Measurements from ENCODE around the gene SNX19.

SNX19 gene

GRCh38 chr11:130913268-130913667, 3.0 kb downstream of the SNX19 start:
- H3K36me3 ChIP-seq (ENCODE audit: insufficient read depth, insufficient read length, low read length): peaks cover 47% of the 10 kb centered on the region
- H3K4me3 ChIP-seq (ENCODE audit: insufficient read length, low read depth): no peak overlapping the region
- peaks cover 21% of the 10 kb centered on the region; the same call in 1 of the 2 replicates for H3K9me3 ChIP-seq (ENCODE audit: insufficient read depth, low read length)
- TF ChIP-seq ZNF274 (IDR thresholded peaks at IDR 0.05; ENCODE audit: low read depth, low read length) (no peak), SUZ12 (IDR thresholded peaks at IDR 0.05; ENCODE audit: extremely low read depth, insufficient read depth, insufficient read length) (no peak), YY1 (IDR thresholded peaks at IDR 0.05; ENCODE audit: insufficient read depth, insufficient read length) (no peak)
- no peak for DNase-seq (ENCODE audit: low read depth, low spot score)
- peaks cover 5% of the 10 kb centered on the region for H3K27me3 ChIP-seq (ENCODE audit: insufficient read depth, insufficient read length)
- H3K9ac ChIP-seq (ENCODE audit: insufficient read length, low read depth): no peak overlapping the region
- H3K4me1 ChIP-seq (ENCODE audit: insufficient read depth, insufficient read length): peaks cover 4% of the 10 kb centered on the region

DNA sequence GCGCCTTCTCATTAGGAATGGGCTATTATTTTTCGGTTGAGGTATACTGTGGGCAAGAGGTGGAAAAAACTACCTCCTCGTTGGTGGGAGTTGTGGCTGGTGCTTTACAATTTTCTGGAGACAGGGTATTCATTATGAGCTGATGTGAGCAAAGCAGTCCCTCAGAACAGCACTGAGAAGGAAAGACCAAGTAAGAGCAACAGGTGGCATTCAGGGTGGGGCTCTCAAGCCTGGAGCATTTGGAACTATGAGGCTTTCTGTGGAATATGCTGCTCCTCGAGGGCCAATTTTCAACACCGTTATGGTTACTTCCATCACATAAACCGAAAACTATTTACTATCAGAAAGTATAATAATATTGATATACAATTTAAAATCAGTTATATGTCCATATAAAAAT, 3.7 kb downstream of the SNX19 start:
- DNase-seq (ENCODE audit: low read depth, low spot score): no peak
- H3K4me3 ChIP-seq (ENCODE audit: insufficient read length, low read depth): no peak overlapping the region
- peaks cover 20% of the 10 kb centered on the region; the same call in 1 of the 2 replicates for H3K9me3 ChIP-seq (ENCODE audit: insufficient read depth, low read length)
- no peak overlapping the region for H3K9ac ChIP-seq (ENCODE audit: insufficient read length, low read depth)
- peaks cover 5% of the 10 kb centered on the region for H3K27me3 ChIP-seq (ENCODE audit: insufficient read depth, insufficient read length)
- peaks cover 55% of the 10 kb centered on the region for H3K36me3 ChIP-seq (ENCODE audit: insufficient read depth, insufficient read length, low read length)
- peaks cover 4% of the 10 kb centered on the region for H3K4me1 ChIP-seq (ENCODE audit: insufficient read depth, insufficient read length)
- no peak for TF ChIP-seq ZNF274 (IDR thresholded peaks at IDR 0.05; ENCODE audit: low read depth, low read length)
- no peak for TF ChIP-seq YY1 (IDR thresholded peaks at IDR 0.05; ENCODE audit: insufficient read depth, insufficient read length)
- TF ChIP-seq SUZ12 (IDR thresholded peaks at IDR 0.05; ENCODE audit: extremely low read depth, insufficient read depth, insufficient read length): no peak

- H3K36me3 ChIP-seq (ENCODE audit: insufficient read depth, insufficient read length, low read length): peaks cover 65% of the 10 kb centered on the region
These were observed 5.0 kb downstream of the SNX19 start for GRCh38 chr11:130911306-130911705.

DNA sequence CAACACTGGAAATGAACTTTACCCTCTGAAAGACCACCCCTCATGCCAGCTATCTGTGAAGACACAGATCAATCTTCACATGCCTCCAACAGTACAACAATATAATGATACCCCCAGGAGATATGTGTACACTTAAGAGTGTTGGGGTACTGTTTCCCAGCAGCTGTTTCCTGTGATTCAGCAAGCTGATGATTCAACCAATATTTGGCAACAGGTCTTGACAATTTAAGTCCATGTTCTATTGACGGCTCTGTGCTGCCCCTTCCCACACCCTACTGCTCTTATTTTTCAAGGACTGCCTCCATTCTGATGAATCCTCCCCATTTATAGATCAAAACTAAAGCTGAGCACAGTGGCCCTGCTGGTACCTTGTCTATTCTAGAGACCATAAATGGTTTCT, 6.6 kb downstream of the SNX19 start:
- DNase-seq (ENCODE audit: low read depth, low spot score): no peak
- Histone ChIP-seq H3K27me3 (ENCODE audit: insufficient read depth, insufficient read length) (no peaks in the 10 kb centered on the region), H3K4me1 (ENCODE audit: insufficient read depth, insufficient read length) (no peaks in the 10 kb centered on the region), H3K36me3 (ENCODE audit: insufficient read depth, insufficient read length, low read length) (peaks cover 70% of the 10 kb centered on the region), H3K9me3 (ENCODE audit: insufficient read depth, low read length) (0 out of 2 replicates have a peak, but pooled peaks cover 2% of the 10 kb centered on the region), H3K9ac (ENCODE audit: insufficient read length, low read depth) (no peak overlapping the region), H3K4me3 (ENCODE audit: insufficient read length, low read depth) (no peak overlapping the region)
- TF ChIP-seq ZNF274 (IDR thresholded peaks at IDR 0.05; ENCODE audit: low read depth, low read length) (no peak), YY1 (IDR thresholded peaks at IDR 0.05; ENCODE audit: insufficient read depth, insufficient read length) (no peak), SUZ12 (IDR thresholded peaks at IDR 0.05; ENCODE audit: extremely low read depth, insufficient read depth, insufficient read length) (no peak)

More at GRCh38 chr11:130911306-130911705, 5.0 kb downstream of the SNX19 start:
- DNase-seq (ENCODE audit: low read depth, low spot score): no peak
- H3K9ac ChIP-seq (ENCODE audit: insufficient read length, low read depth): no peak overlapping the region
- H3K4me1 ChIP-seq (ENCODE audit: insufficient read depth, insufficient read length): peaks cover 4% of the 10 kb centered on the region
- TF ChIP-seq SUZ12 (IDR thresholded peaks at IDR 0.05; ENCODE audit: extremely low read depth, insufficient read depth, insufficient read length) (no peak), ZNF274 (IDR thresholded peaks at IDR 0.05; ENCODE audit: low read depth, low read length) (no peak), YY1 (IDR thresholded peaks at IDR 0.05; ENCODE audit: insufficient read depth, insufficient read length) (no peak)
- peaks cover 14% of the 10 kb centered on the region; the same call in 1 of the 2 replicates for H3K9me3 ChIP-seq (ENCODE audit: insufficient read depth, low read length)
- H3K4me3 ChIP-seq (ENCODE audit: insufficient read length, low read depth): no peak overlapping the region
- no peaks in the 10 kb centered on the region for H3K27me3 ChIP-seq (ENCODE audit: insufficient read depth, insufficient read length)

GRCh38 chr11:130908770-130909625, 7.3 kb downstream of the SNX19 start:
- no peak for DNase-seq (ENCODE audit: low read depth, low spot score)
- H3K36me3 ChIP-seq (ENCODE audit: insufficient read depth, insufficient read length, low read length): peaks cover 67% of the 10 kb centered on the region

GRCh38 chr11:130908061-130908460, 8.2 kb downstream of the SNX19 start:
- Histone ChIP-seq H3K4me1 (ENCODE audit: insufficient read depth, insufficient read length) (no peaks in the 10 kb centered on the region), H3K9ac (ENCODE audit: insufficient read length, low read depth) (no peak overlapping the region), H3K9me3 (ENCODE audit: insufficient read depth, low read length) (no peaks in the 10 kb centered on the region), H3K36me3 (ENCODE audit: insufficient read depth, insufficient read length, low read length) (peaks cover 70% of the 10 kb centered on the region), H3K4me3 (ENCODE audit: insufficient read length, low read depth) (no peak overlapping the region), H3K27me3 (ENCODE audit: insufficient read depth, insufficient read length) (no peaks in the 10 kb centered on the region)
- TF ChIP-seq SUZ12 (IDR thresholded peaks at IDR 0.05; ENCODE audit: extremely low read depth, insufficient read depth, insufficient read length): no peak
- no peak for TF ChIP-seq ZNF274 (IDR thresholded peaks at IDR 0.05; ENCODE audit: low read depth, low read length)
- no peak for DNase-seq (ENCODE audit: low read depth, low spot score)

More at GRCh38 chr11:130908770-130909625, 7.3 kb downstream of the SNX19 start:
- H3K27me3 ChIP-seq (ENCODE audit: insufficient read depth, insufficient read length): no peaks in the 10 kb centered on the region
- H3K9me3 ChIP-seq (ENCODE audit: insufficient read depth, low read length): no peaks in the 10 kb centered on the region
- H3K9ac ChIP-seq (ENCODE audit: insufficient read length, low read depth): no peak overlapping the region
- TF ChIP-seq YY1 (IDR thresholded peaks at IDR 0.05; ENCODE audit: insufficient read depth, insufficient read length) (no peak), SUZ12 (IDR thresholded peaks at IDR 0.05; ENCODE audit: extremely low read depth, insufficient read depth, insufficient read length) (no peak), ZNF274 (IDR thresholded peaks at IDR 0.05; ENCODE audit: low read depth, low read length) (no peak)
- H3K4me1 ChIP-seq (ENCODE audit: insufficient read depth, insufficient read length): no peaks in the 10 kb centered on the region
- no peak overlapping the region for H3K4me3 ChIP-seq (ENCODE audit: insufficient read length, low read depth)

DNA sequence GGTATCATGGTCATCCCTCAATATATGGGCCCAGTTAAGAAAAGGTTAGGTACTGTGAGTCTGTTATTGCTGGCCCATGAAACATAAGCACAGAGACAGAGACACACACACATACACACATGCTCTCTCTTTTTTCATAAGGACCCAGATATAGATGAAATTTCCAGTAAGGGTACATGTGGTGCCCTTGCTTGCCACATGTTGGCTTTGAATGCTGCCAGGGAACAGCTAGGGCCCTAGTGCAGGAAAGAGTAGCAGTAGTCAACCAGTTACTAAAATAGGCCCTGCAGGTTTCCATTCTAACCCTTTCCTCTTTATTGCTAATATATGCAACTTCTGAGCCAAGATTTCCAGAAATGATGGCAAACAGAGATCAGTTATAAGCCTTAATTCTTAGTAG, 9.1 kb downstream of the SNX19 start:
- DNase-seq (ENCODE audit: low read depth, low spot score): no peak
- Histone ChIP-seq H3K9me3 (ENCODE audit: insufficient read depth, low read length) (no peaks in the 10 kb centered on the region), H3K9ac (ENCODE audit: insufficient read length, low read depth) (no peak overlapping the region), H3K27me3 (ENCODE audit: insufficient read depth, insufficient read length) (no peaks in the 10 kb centered on the region), H3K4me1 (ENCODE audit: insufficient read depth, insufficient read length) (no peaks in the 10 kb centered on the region), H3K4me3 (ENCODE audit: insufficient read length, low read depth) (no peak overlapping the region), H3K36me3 (ENCODE audit: insufficient read depth, insufficient read length, low read length) (peaks cover 74% of the 10 kb centered on the region)
- TF ChIP-seq ZNF274 (IDR thresholded peaks at IDR 0.05; ENCODE audit: low read depth, low read length): no peak
- no peak for TF ChIP-seq SUZ12 (IDR thresholded peaks at IDR 0.05; ENCODE audit: extremely low read depth, insufficient read depth, insufficient read length)
- no peak for TF ChIP-seq YY1 (IDR thresholded peaks at IDR 0.05; ENCODE audit: insufficient read depth, insufficient read length)

Data from NT2/D1 (cell line).